ENCODE data around the gene TMEM255A. TPM values are rescaled to one million over a fixed set of nuclear protein-coding genes. Genes with fewer than 3 reads are reported as not detected.

TMEM255A gene
- total and polyA plus RNA-seq, 3 donors from 2014 or later, result 0.43 to 2.2 (median 0.87) TPM

- intact Hi-C loops (cut with DNase I; ENCODE audit: low total_unique reads), result no loop called here
- no peaks in the 10 kb centered on the region for H3K36me3 ChIP-seq (ENCODE audit: low read depth, missing control alignments)
- H3K4me3 ChIP-seq, result no peak overlapping the region
- no peaks in the 10 kb centered on the region for H3K4me1 ChIP-seq
- no peak for DNase-seq
- TF ChIP-seq, protein P1, sequence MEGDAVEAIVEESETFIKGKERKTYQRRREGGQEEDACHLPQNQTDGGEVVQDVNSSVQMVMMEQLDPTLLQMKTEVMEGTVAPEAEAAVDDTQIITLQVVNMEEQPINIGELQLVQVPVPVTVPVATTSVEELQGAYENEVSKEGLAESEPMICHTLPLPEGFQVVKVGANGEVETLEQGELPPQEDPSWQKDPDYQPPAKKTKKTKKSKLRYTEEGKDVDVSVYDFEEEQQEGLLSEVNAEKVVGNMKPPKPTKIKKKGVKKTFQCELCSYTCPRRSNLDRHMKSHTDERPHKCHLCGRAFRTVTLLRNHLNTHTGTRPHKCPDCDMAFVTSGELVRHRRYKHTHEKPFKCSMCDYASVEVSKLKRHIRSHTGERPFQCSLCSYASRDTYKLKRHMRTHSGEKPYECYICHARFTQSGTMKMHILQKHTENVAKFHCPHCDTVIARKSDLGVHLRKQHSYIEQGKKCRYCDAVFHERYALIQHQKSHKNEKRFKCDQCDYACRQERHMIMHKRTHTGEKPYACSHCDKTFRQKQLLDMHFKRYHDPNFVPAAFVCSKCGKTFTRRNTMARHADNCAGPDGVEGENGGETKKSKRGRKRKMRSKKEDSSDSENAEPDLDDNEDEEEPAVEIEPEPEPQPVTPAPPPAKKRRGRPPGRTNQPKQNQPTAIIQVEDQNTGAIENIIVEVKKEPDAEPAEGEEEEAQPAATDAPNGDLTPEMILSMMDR (IDR thresholded peaks at IDR 0.05), result no peak
- no peak for TF ChIP-seq POLR2A (IDR thresholded peaks at IDR 0.05)
- no peaks in the 10 kb centered on the region for H3K27me3 ChIP-seq
- 88 to 89% methylated on average over 8 of the region's 8 CpGs for WGBS, 2 donors
- no peak overlapping the region for H3K27ac ChIP-seq
- H3K9me3 ChIP-seq, result no peaks in the 10 kb centered on the region
Observed at GRCh38 chrX:120304256-120304655, 7.0 kb downstream of the TMEM255A start.

DNA sequence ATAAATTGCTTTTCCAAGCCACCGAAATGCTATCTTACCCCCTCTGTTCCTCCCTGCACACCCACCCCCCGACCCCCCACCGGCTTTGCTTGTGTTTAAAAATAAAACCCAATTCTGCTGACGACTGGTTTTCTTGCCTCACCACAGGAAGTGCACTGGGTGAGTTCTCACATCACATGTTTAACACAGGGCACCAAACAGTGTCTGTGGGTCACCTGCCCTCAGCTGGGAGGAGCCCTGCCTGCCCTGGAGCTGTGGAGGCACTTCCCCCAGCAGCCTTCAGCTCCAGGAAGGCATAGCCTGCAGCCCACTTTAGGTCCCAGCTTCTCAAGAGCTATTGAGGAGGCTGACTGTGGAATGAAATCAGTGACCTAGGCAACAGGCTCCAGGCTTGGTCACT, 8.8 kb downstream of the TMEM255A start:
- TF ChIP-seq POLR2A (IDR thresholded peaks at IDR 0.05), result no peak
- TF ChIP-seq, protein P1 (IDR thresholded peaks at IDR 0.05), result no peak
- H3K4me1 ChIP-seq, result no peaks in the 10 kb centered on the region
- H3K36me3 ChIP-seq (ENCODE audit: low read depth, missing control alignments), result no peaks in the 10 kb centered on the region
- H3K27ac ChIP-seq, result no peak overlapping the region
- no peaks in the 10 kb centered on the region for H3K27me3 ChIP-seq
- intact Hi-C loops (cut with DNase I; ENCODE audit: low total_unique reads), result no loop called here
- H3K4me3 ChIP-seq, result no peak overlapping the region
- DNase-seq, result no peak
- H3K9me3 ChIP-seq, result no peaks in the 10 kb centered on the region
- WGBS, 2 donors, result 31 to 52% methylated on average over 4 of the region's 4 CpGs

DNA sequence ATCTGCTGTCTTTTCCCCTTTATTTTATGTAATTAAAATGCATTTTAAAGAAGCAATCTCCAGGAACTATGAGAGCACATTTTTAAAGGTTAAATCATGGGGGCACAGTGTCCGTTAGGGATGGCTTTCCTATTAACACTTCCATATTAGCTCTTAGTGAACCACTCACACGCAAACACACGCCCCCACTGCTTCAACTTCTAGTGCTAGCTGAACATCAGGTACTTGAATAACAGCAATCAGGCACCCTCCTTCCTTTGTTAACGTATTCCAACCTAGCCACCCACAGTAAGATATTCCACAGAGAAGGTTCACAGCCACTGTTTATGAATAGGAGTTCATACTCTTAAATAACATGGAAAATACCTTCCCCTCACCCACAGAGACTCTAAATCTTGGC, 9.3 kb downstream of the TMEM255A start:
- intact Hi-C loops (cut with DNase I; ENCODE audit: low total_unique reads), result no loop called here
- no peak for DNase-seq
- whole genome bisulfite sequencing, 2 donors, result 75 to 84% methylated on average over 3 to 4 of the region's 4 CpGs

GRCh38 chrX:120301497-120301896, 9.8 kb downstream of the TMEM255A start:
- 71 to 73% methylated on average over 2 of the region's 2 CpGs for WGBS, 2 donors
- no peaks in the 10 kb centered on the region for H3K4me1 ChIP-seq

More for the DNA sequence above, 9.3 kb downstream of the TMEM255A start:
- Histone ChIP-seq H3K36me3 (ENCODE audit: low read depth, missing control alignments) (no peaks in the 10 kb centered on the region), H3K27ac (no peak overlapping the region), H3K4me1 (no peaks in the 10 kb centered on the region), H3K9me3 (no peaks in the 10 kb centered on the region), H3K27me3 (no peaks in the 10 kb centered on the region), H3K4me3 (no peak overlapping the region)
- TF ChIP-seq, protein P1 (IDR thresholded peaks at IDR 0.05), result no peak
- TF ChIP-seq POLR2A (IDR thresholded peaks at IDR 0.05), result no peak

DNA sequence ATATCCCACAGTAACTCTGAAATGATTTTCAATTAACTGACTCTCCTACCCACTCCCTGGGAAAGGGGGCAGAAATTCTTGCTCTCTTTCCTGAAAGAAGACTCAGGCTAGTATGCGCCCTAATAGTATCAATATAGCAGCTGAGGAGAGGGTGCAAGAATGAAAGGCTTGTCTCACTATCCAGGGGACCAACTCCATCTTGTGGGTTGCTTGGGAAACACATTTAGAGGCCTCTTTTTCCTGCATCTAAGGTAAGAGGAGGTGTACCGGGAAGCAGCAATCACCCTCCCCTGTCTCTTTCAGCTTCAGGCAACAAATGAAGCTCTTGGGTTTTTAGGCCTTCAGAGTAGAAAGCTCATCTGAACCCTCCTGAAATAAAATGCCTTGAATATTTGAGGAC, 11.3 kb downstream of the TMEM255A start:
- TF ChIP-seq POLR2A (IDR thresholded peaks at IDR 0.05), result no peak
- TF ChIP-seq, protein P1 (IDR thresholded peaks at IDR 0.05), result no peak
- Histone ChIP-seq H3K4me1 (no peaks in the 10 kb centered on the region), H3K9me3 (no peaks in the 10 kb centered on the region), H3K27ac (no peak overlapping the region), H3K36me3 (ENCODE audit: low read depth, missing control alignments) (no peaks in the 10 kb centered on the region), H3K4me3 (no peak overlapping the region), H3K27me3 (no peaks in the 10 kb centered on the region)
- 56 to 57% methylated on average over 2 of the region's 2 CpGs for WGBS, 2 donors
- intact Hi-C loops (cut with DNase I; ENCODE audit: low total_unique reads), result no loop called here
- DNase-seq, result no peak

More at GRCh38 chrX:120301497-120301896, 9.8 kb downstream of the TMEM255A start:
- H3K9me3 ChIP-seq, result no peaks in the 10 kb centered on the region
- no peaks in the 10 kb centered on the region for H3K36me3 ChIP-seq (ENCODE audit: low read depth, missing control alignments)
- TF ChIP-seq, protein P1 (IDR thresholded peaks at IDR 0.05), result no peak
- no peak for TF ChIP-seq POLR2A (IDR thresholded peaks at IDR 0.05)
- no peak overlapping the region for H3K27ac ChIP-seq
- intact Hi-C loops (cut with DNase I; ENCODE audit: low total_unique reads), result no loop called here
- no peak for DNase-seq
- H3K27me3 ChIP-seq, result no peaks in the 10 kb centered on the region
- no peak overlapping the region for H3K4me3 ChIP-seq
